GM12878 (cell line): Measurements from ENCODE around the gene SBNO2. TPM values are rescaled to one million over a fixed set of nuclear protein-coding genes. Genes with fewer than 3 reads are reported as not detected.
A peak's percentile ranks its signal among the peaks of the same experiment; 100 is the strongest.

Experiments used
- ATAC-seq: fragments of 200-7000 bp; cut with Tn5 transposase; 3 replicates; pipeline ENCODE4 v1.9.1; 2020; ENCODE audit warnings: mild to moderate bottlenecking, moderate library complexity
- BruUV-seq: library from RNA; stranded (reverse); fragments of 400-500 nt; replicated peaks from 2 replicates; lab custom pipeline; 2021; lab: Mats Ljungman, UMichigan
- CTCF ChIA-PET: fragments of 300-600 bp; sonication (Branson Sonifier 250); formaldehyde crosslinking; extraction: SDS; loops from one replicate; lab custom pipeline; 2021; ENCODE audit warnings: inconsistent platforms; lab: Yijun Ruan, JAX
- POLR2A ChIA-PET: fragments of 350-600 bp; formaldehyde crosslinking; extraction: SDS; loops from one replicate; lab custom pipeline; 2021; ENCODE audit warnings: inconsistent platforms; lab: Charles Lee
- RAD21 ChIA-PET: fragments of 300-600 bp; sonication (Branson Sonifier 250); formaldehyde crosslinking; loops from one replicate; lab custom pipeline; 2023; ENCODE audit warnings: antibody characterized with exemption; ENCODE audit not compliant: unreplicated experiment; lab: Charles Lee
- SMC1A ChIA-PET: fragments of 300-600 bp; sonication (Branson Sonifier 250); formaldehyde crosslinking; loops from one replicate; lab custom pipeline; 2023; ENCODE audit not compliant: unreplicated experiment, uncharacterized antibody; lab: Charles Lee
- DNase-seq: peaks from one replicate; pipeline ENCODE4 v3.0.0-alpha.2; 2011; ENCODE audit warnings: low read depth, low spot score
- FAIRE-seq: peaks from 3 replicates; lab custom pipeline; 2011; peaks lifted over from hg19 to GRCh38; lab: Jason Lieb, UNC
- H2AFZ ChIP-seq: 2 replicates; pipeline ENCODE4 v1.6.0; 2011; ENCODE audit warnings: low read depth, low read length, control low read depth; ENCODE audit not compliant: control insufficient read depth
- H3K27ac ChIP-seq: 2 replicates; pipeline ENCODE4 v1.5.1; 2011; ENCODE audit warnings: control low read depth; ENCODE audit not compliant: control insufficient read depth, insufficient read depth
- H3K27me3 ChIP-seq, 2 experiments: replicated peaks in 1 of 2; 2 replicates each; pipeline versions ENCODE4 v1.6.0 to v1.6.1; 2011; ENCODE audit warnings: low read length in 1 of 2; ENCODE audit not compliant: control insufficient read depth in 2 of 2, insufficient read depth in 2 of 2
- H3K36me3 ChIP-seq, 2 experiments: 2 replicates each; pipeline ENCODE4 v1.5.1; 2011; ENCODE audit warnings: low read length in 1 of 2; ENCODE audit not compliant: control insufficient read depth in 2 of 2, insufficient read depth in 2 of 2
- H3K4me1 ChIP-seq: 2 replicates; pipeline ENCODE4 v1.6.1; 2011; ENCODE audit warnings: mild to moderate bottlenecking, low read length, moderate library complexity, mixed read lengths; ENCODE audit not compliant: control insufficient read depth, insufficient read depth
- H3K4me2 ChIP-seq: 2 replicates; pipeline ENCODE4 v1.6.0; 2011; ENCODE audit warnings: control low read depth; ENCODE audit not compliant: control insufficient read depth, insufficient read depth
- H3K4me3 ChIP-seq: fragments of 200-600 bp; sonication (generic); 2 replicates; pipeline ENCODE4 v1.5.1; 2016
- H3K79me2 ChIP-seq: 2 replicates; pipeline ENCODE4 v1.6.0; 2011; ENCODE audit warnings: low read length; ENCODE audit not compliant: control insufficient read depth, insufficient read depth
- H3K9ac ChIP-seq: 2 replicates; pipeline ENCODE4 v1.8.0; 2011; ENCODE audit warnings: low read length, control low read depth, mixed read lengths; ENCODE audit not compliant: control insufficient read depth, insufficient read depth
- H3K9me3 ChIP-seq: replicated peaks from 3 replicates; pipeline ENCODE4 v1.5.1; 2011; ENCODE audit warnings: mild to moderate bottlenecking, low read length; ENCODE audit not compliant: control insufficient read depth, insufficient read depth
- H4K20me1 ChIP-seq: 2 replicates; pipeline ENCODE4 v1.6.0; 2011; ENCODE audit not compliant: control insufficient read depth, insufficient read depth
- ATF7 ChIP-seq: fragments of 450-650 bp; IDR thresholded peaks from 2 replicates; pipeline ENCODE4 v1.6.1; 2016; ENCODE audit warnings: low read depth, mild to moderate bottlenecking
- CREM ChIP-seq: IDR thresholded peaks from 2 replicates; pipeline ENCODE4 v1.6.1; 2014; ENCODE audit warnings: antibody characterized with exemption, low read depth
- JUNB ChIP-seq: IDR thresholded peaks from 2 replicates; pipeline ENCODE4 v1.6.1; 2016; ENCODE audit warnings: antibody characterized with exemption, mild to moderate bottlenecking
- LARP7 ChIP-seq: fragments of 450-650 bp; IDR thresholded peaks from 2 replicates; pipeline ENCODE4 v1.6.1; 2017; ENCODE audit warnings: mild to moderate bottlenecking
- POLR2A ChIP-seq: IDR thresholded peaks from 2 replicates; pipeline ENCODE4 v1.6.1; 2011; ENCODE audit warnings: low read depth, mild to moderate bottlenecking, low read length
- POLR2AphosphoS5 ChIP-seq: IDR thresholded peaks from 2 replicates; pipeline ENCODE4 v1.6.1; 2011; ENCODE audit warnings: mild to moderate bottlenecking, low read length, inconsistent platforms
- RELA ChIP-seq: fragments of 450-650 bp; IDR thresholded peaks from 2 replicates; pipeline ENCODE4 v1.8.0; 2014; ENCODE audit warnings: borderline replicate concordance; ENCODE audit not compliant: partially characterized antibody
- WRNIP1 ChIP-seq: IDR thresholded peaks from 2 replicates; pipeline ENCODE4 v1.6.1; 2011; ENCODE audit warnings: low read depth, low read length, improper control_type of control experiment, borderline replicate concordance
- WGBS: methylation state at CpG from one replicate; pipeline ENCODE4 v1.1.6; 2016; ENCODE audit warnings: low lambda C conversion rate; ENCODE audit not compliant: insufficient replicate concordance, insufficient coverage; ENCODE audit errors: missing lambda C conversion rate; 5-methylcytosine and 5-hydroxymethylcytosine counted together
- in situ Hi-C: fragments of 300-500 bp; cut with MboI; formaldehyde crosslinking; loops from 9 replicates; pipeline ENCODE4 v1.14.3; 2018; ENCODE audit warnings: mixed read lengths
- intact Hi-C: fragments of 100-400 bp; cut with micrococcal nuclease; formaldehyde crosslinking; loops from one replicate; pipeline ENCODE4 v1.14.2; 2022; ENCODE audit not compliant: unreplicated experiment
- polyA plus RNA-seq, 11 experiments: library from polyadenylated mRNA; depleted of rRNA in 4 of 11; unstranded in 6 of 11; stranded (reverse) in 5 of 11; fragments of >200 nt; fragmentation: Nextera tagmentation in 4 of 11; fragmentation: Illumina TruSeq in 1 of 11; extraction: Ambion mirVana in 4 of 11; extraction: Trizol in 1 of 11; gene quantifications; 1 replicate in 1 of 11; 2 replicates in 10 of 11; pipeline versions ENCODE4 v1.2.1 to v1.2.3, GENCODE V29; 2011 to 2016; ENCODE audit warnings: inconsistent platforms in 2 of 11, missing spikeins in 2 of 11, low read depth in 1 of 11
- total RNA-seq, 4 experiments: library from RNA; depleted of rRNA in 3 of 4; stranded (reverse); fragments of >200 nt in 3 of 4; fragmentation: Illumina TruSeq in 1 of 4; extraction: Trizol in 1 of 4; gene quantifications; 2 replicates each; pipeline versions ENCODE4 v1.2.1 to v1.2.3, GENCODE V29; 2013 to 2021
- TF ChIP-seq, protein P1 (sequence below): IDR thresholded peaks from 2 replicates; pipeline ENCODE4 v1.6.1; 2012; ENCODE audit warnings: improper control_type of control experiment, low read depth, low read length; ENCODE audit not compliant: insufficient replicate concordance
- TF ChIP-seq, protein P2 (sequence below): IDR thresholded peaks from 2 replicates; pipeline ENCODE4 v1.6.1; 2011; ENCODE audit warnings: low read depth, mild to moderate bottlenecking, low read length, moderate library complexity, borderline replicate concordance; ENCODE audit errors: extremely low read depth
- TF ChIP-seq, protein P3 (sequence below), 3 experiments: IDR thresholded peaks in 2 of 3; conservative IDR thresholded peaks in 1 of 3; 2 replicates each; pipeline ENCODE4 v1.5.1; 2011; ENCODE audit warnings: low read depth in 3 of 3, low read length in 3 of 3, mild to moderate bottlenecking in 3 of 3, control low read depth in 2 of 3, moderate library complexity in 2 of 3, inconsistent platforms in 1 of 3, mixed read lengths in 1 of 3; ENCODE audit not compliant: control insufficient read depth in 2 of 3, insufficient read depth in 1 of 3; ENCODE audit errors: extremely low read depth in 1 of 3
- TF ChIP-seq, protein P4 (sequence below): fragments of 450-650 bp; IDR thresholded peaks from 2 replicates; pipeline ENCODE4 v1.6.1; 2016; ENCODE audit warnings: mild to moderate bottlenecking

Gene SBNO2
- total and polyA plus RNA-seq, 10 of the 15 experiments (the other 5 are each of a cell fraction or from before 2014, with no cell fraction given): 0.08 to 44.6 (median 5.4) TPM

DNA sequence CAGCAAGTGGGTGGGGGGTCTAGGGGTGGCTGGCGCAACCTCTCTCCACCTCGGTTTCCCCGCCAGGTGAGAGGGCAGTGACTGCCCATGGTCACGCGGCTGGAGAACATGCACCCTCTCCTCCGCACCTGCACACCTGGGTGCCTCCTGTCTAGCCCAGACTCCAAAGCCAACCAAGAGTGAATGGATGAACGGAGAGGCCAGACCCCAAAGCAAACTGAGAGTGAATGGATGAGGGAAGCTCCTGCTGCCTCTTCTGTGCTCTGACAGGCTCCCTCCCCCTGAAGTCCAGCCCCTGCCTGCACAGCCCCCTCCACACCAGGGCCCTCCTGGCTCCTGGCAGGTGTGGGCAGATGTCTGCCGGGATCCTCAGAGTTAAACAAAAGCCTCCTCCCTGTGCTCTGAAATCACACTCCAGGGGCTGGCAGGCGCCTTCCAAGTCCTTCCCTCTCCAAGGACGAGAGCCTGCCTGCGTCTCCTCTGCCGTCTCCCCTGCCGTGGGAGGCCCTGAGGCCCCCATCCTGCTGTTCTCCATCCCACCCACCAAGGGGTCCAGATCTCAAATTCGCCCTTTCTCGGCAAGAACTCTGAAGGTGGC, 2.2 kb downstream of the SBNO2 start (continued):
- TF ChIP-seq, protein P1, sequence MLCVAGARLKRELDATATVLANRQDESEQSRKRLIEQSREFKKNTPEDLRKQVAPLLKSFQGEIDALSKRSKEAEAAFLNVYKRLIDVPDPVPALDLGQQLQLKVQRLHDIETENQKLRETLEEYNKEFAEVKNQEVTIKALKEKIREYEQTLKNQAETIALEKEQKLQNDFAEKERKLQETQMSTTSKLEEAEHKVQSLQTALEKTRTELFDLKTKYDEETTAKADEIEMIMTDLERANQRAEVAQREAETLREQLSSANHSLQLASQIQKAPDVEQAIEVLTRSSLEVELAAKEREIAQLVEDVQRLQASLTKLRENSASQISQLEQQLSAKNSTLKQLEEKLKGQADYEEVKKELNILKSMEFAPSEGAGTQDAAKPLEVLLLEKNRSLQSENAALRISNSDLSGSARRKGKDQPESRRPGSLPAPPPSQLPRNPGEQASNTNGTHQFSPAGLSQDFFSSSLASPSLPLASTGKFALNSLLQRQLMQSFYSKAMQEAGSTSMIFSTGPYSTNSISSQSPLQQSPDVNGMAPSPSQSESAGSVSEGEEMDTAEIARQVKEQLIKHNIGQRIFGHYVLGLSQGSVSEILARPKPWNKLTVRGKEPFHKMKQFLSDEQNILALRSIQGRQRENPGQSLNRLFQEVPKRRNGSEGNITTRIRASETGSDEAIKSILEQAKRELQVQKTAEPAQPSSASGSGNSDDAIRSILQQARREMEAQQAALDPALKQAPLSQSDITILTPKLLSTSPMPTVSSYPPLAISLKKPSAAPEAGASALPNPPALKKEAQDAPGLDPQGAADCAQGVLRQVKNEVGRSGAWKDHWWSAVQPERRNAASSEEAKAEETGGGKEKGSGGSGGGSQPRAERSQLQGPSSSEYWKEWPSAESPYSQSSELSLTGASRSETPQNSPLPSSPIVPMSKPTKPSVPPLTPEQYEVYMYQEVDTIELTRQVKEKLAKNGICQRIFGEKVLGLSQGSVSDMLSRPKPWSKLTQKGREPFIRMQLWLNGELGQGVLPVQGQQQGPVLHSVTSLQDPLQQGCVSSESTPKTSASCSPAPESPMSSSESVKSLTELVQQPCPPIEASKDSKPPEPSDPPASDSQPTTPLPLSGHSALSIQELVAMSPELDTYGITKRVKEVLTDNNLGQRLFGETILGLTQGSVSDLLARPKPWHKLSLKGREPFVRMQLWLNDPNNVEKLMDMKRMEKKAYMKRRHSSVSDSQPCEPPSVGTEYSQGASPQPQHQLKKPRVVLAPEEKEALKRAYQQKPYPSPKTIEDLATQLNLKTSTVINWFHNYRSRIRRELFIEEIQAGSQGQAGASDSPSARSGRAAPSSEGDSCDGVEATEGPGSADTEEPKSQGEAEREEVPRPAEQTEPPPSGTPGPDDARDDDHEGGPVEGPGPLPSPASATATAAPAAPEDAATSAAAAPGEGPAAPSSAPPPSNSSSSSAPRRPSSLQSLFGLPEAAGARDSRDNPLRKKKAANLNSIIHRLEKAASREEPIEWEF: no peak
- no peak for TF ChIP-seq WRNIP1
- TF ChIP-seq, all 136 proteins: peak for 0

DNA sequence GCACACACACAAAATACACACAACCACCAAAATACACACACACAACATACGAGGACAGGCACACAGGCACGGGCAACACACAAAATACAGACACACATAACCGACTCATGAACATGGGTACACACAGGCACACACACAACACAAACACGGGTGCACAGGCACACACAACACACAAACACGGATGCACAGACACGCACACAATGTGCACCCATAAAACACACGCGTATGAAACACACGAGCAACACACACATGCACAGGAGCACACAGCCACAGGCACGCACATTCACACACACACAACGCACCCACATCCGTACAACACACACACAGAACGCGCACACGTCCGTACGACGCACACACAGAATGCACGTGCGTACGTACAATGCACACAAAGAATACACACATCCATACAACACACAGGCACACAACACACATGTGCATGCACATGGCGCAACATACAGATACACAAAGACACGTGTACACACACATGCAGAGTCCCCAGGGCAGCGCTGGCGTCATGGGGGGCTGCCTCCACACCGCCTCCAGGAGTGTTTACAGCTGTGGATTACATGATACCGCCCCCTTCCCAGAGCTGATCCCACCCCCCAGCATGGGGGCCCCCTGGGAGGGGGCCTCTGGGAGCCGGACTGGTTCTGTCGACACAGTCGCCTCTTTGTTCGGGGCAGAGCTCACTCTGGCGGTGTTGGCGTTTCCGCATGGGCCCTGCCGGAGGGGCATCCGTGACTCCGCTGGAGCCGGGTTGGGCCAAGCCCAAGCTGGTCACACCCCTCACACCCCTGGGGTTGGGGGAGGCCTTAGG, 2.9 kb downstream of the SBNO2 start:
- Histone ChIP-seq H3K4me1 (peaks cover 16% of the 10 kb centered on the region), H3K4me2 (peak overlapping the region; percentile 50), H2AFZ (no peak overlapping the region), H3K27me3 (no peaks in the 10 kb centered on the region), H3K79me2 (peaks cover 53% of the 10 kb centered on the region), H3K27ac (no peak overlapping the region), H4K20me1 (no peaks in the 10 kb centered on the region), H3K36me3 (peaks cover 5% of the 10 kb centered on the region in 2 experiments; a peak in 3 of 4 replicates), H3K9me3 (peaks cover 1% of the 10 kb centered on the region; the same call in 1 of the 3 replicates), H3K9ac (no peak overlapping the region), H3K4me3 (peak overlapping the region; percentile 95; the same call in 1 of the 2 replicates)
- ChIA-PET RAD21 (no interaction called here), SMC1A (no interaction called here), CTCF (no interaction called here), POLR2A (no interaction called here)
- BruUV-seq: no TSS peak
- ATAC-seq (no peak), FAIRE-seq (no peak), DNase-seq (no peak)
- in situ Hi-C loops (no loop called here), intact Hi-C loops (loop anchor here (5.0 kb wide), 1 partner anchor 39 kb away; no protein-coding TSS in a partner anchor)
- 98% methylated on average over 36 of the region's 38 CpGs for WGBS
- TF ChIP-seq ATF7: no peak
- TF ChIP-seq JUNB: no peak
- no peak for TF ChIP-seq LARP7
- TF ChIP-seq POLR2AphosphoS5: peak; percentile 77
- TF ChIP-seq, protein P2, sequence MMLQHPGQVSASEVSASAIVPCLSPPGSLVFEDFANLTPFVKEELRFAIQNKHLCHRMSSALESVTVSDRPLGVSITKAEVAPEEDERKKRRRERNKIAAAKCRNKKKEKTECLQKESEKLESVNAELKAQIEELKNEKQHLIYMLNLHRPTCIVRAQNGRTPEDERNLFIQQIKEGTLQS: no peak
- TF ChIP-seq RELA: no peak
- peak; percentile 13; the same call in 1 of the 2 replicates for TF ChIP-seq POLR2A
- TF ChIP-seq, protein P3, sequence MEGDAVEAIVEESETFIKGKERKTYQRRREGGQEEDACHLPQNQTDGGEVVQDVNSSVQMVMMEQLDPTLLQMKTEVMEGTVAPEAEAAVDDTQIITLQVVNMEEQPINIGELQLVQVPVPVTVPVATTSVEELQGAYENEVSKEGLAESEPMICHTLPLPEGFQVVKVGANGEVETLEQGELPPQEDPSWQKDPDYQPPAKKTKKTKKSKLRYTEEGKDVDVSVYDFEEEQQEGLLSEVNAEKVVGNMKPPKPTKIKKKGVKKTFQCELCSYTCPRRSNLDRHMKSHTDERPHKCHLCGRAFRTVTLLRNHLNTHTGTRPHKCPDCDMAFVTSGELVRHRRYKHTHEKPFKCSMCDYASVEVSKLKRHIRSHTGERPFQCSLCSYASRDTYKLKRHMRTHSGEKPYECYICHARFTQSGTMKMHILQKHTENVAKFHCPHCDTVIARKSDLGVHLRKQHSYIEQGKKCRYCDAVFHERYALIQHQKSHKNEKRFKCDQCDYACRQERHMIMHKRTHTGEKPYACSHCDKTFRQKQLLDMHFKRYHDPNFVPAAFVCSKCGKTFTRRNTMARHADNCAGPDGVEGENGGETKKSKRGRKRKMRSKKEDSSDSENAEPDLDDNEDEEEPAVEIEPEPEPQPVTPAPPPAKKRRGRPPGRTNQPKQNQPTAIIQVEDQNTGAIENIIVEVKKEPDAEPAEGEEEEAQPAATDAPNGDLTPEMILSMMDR (IDR thresholded peaks at IDR 0.05 in 2 of 3, conservative IDR thresholded peaks at IDR 0.05 in 1 of 3; ENCODE audit: control insufficient read depth in 2 of 3, extremely low read depth in 1 of 3, insufficient read depth in 1 of 3, low read depth in 3 of 3, low read length in 3 of 3): no peak
- TF ChIP-seq, protein P4, sequence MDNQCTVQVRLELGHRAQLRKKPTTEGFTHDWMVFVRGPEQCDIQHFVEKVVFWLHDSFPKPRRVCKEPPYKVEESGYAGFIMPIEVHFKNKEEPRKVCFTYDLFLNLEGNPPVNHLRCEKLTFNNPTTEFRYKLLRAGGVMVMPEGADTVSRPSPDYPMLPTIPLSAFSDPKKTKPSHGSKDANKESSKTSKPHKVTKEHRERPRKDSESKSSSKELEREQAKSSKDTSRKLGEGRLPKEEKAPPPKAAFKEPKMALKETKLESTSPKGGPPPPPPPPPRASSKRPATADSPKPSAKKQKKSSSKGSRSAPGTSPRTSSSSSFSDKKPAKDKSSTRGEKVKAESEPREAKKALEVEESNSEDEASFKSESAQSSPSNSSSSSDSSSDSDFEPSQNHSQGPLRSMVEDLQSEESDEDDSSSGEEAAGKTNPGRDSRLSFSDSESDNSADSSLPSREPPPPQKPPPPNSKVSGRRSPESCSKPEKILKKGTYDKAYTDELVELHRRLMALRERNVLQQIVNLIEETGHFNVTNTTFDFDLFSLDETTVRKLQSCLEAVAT: no peak
- TF ChIP-seq CREM: no peak
